HepG2 (cell line): Measurements from ENCODE around the gene METTL16. TPM values are rescaled to one million over a fixed set of nuclear protein-coding genes. Genes with fewer than 3 reads are reported as not detected.

Experiments used
- KDM1A ChIP-seq: IDR thresholded peaks from 2 replicates; pipeline ENCODE4 v1.6.1; 2016; ENCODE audit warnings: missing compliant biosample characterization
- KDM3A ChIP-seq: IDR thresholded peaks from 2 replicates; pipeline ENCODE4 v1.6.1; 2018; ENCODE audit warnings: low read depth, missing compliant biosample characterization
- KLF16 ChIP-seq, 2 experiments: sonication (generic) in 1 of 2; formaldehyde crosslinking in 1 of 2; IDR thresholded peaks; 2 replicates each; pipeline versions ENCODE4 v1.6.1 to v1.8.0; 2016 to 2023; ENCODE audit warnings: missing genetic modification reagents in 2 of 2, missing compliant biosample characterization in 1 of 2
- PATZ1 ChIP-seq: sonication (generic); formaldehyde crosslinking; IDR thresholded peaks from 2 replicates; pipeline ENCODE4 v1.4.0; 2020; ENCODE audit warnings: missing genetic modification reagents
- RBM39 ChIP-seq: fragments of 200-400 bp; formaldehyde crosslinking; IDR thresholded peaks from one replicate; pipeline ENCODE4 v1.6.1; 2018; ENCODE audit warnings: antibody characterized with exemption, mild to moderate bottlenecking, low read depth, low read length; ENCODE audit not compliant: poor library complexity, severe bottlenecking
- RXRB ChIP-seq: IDR thresholded peaks from 2 replicates; pipeline ENCODE4 v1.6.1; 2016; ENCODE audit warnings: borderline replicate concordance, missing genetic modification reagents, missing compliant biosample characterization
- SYNCRIP ChIP-seq: fragments of 200-400 bp; formaldehyde crosslinking; IDR thresholded peaks from 2 replicates; pipeline ENCODE4 v1.6.1; 2018; ENCODE audit warnings: mild to moderate bottlenecking, low read depth, low read length; ENCODE audit not compliant: insufficient read depth
- TCF7 ChIP-seq: sonication (generic); IDR thresholded peaks from 2 replicates; pipeline ENCODE4 v1.6.1; 2016; ENCODE audit warnings: antibody characterized with exemption, low read depth
- YY1 ChIP-seq: IDR thresholded peaks from 2 replicates; pipeline ENCODE4 v1.6.1; 2011; ENCODE audit warnings: low read length, low read depth, moderate library complexity, mild to moderate bottlenecking; ENCODE audit not compliant: insufficient read depth, insufficient replicate concordance
- ZBTB7A ChIP-seq: sonication (generic); formaldehyde crosslinking; IDR thresholded peaks from 2 replicates; pipeline ENCODE4 v1.8.0; 2022; ENCODE audit warnings: mild to moderate bottlenecking, missing genetic modification reagents
- ZNF124 ChIP-seq: sonication (generic); formaldehyde crosslinking; IDR thresholded peaks from 2 replicates; pipeline ENCODE4 v1.4.0; 2020; ENCODE audit warnings: missing genetic modification reagents
- ZNF253 ChIP-seq: sonication (generic); formaldehyde crosslinking; IDR thresholded peaks from 2 replicates; pipeline ENCODE4 v1.8.0; 2022; ENCODE audit warnings: mild to moderate bottlenecking, missing genetic modification reagents, borderline replicate concordance
- ZNF569 ChIP-seq: sonication (generic); formaldehyde crosslinking; IDR thresholded peaks from 2 replicates; pipeline ENCODE4 v1.5.0; 2020; ENCODE audit warnings: mild to moderate bottlenecking, missing genetic modification reagents, moderate library complexity, borderline replicate concordance
- ZNF607 ChIP-seq: sonication (generic); formaldehyde crosslinking; IDR thresholded peaks from 2 replicates; pipeline ENCODE4 v1.5.1; 2020; ENCODE audit warnings: missing genetic modification reagents, mild to moderate bottlenecking, borderline replicate concordance
- ZNF687 ChIP-seq: sonication (generic); formaldehyde crosslinking; IDR thresholded peaks from 2 replicates; pipeline ENCODE4 v1.5.1; 2020; ENCODE audit warnings: mild to moderate bottlenecking, missing genetic modification reagents, moderate library complexity
- ZNF691 ChIP-seq: sonication (generic); formaldehyde crosslinking; IDR thresholded peaks from 2 replicates; pipeline ENCODE4 v1.4.0; 2020; ENCODE audit warnings: missing genetic modification reagents, low read depth, mild to moderate bottlenecking, borderline replicate concordance
- ZNF800 ChIP-seq: sonication (generic); formaldehyde crosslinking; IDR thresholded peaks from 2 replicates; pipeline ENCODE4 v1.4.0; 2020; ENCODE audit warnings: missing genetic modification reagents
- polyA plus RNA-seq, 8 experiments: library from polyadenylated mRNA; depleted of rRNA in 3 of 8; stranded (reverse) in 7 of 8; unstranded in 1 of 8; fragments of >200 nt; fragmentation: Illumina TruSeq in 4 of 8; extraction: Trizol in 4 of 8; gene quantifications; 2 replicates each; pipeline versions ENCODE4 v1.2.1 to v1.2.3, GENCODE V29; 2011 to 2016; ENCODE audit warnings: low read depth in 4 of 8, missing spikeins in 1 of 8, mixed read lengths in 1 of 8; ENCODE audit not compliant: insufficient read depth in 1 of 8
- total RNA-seq, 5 experiments: library from RNA; depleted of rRNA; stranded (reverse); fragments of >200 nt; fragmentation: Illumina TruSeq; extraction: Trizol; gene quantifications; 2 replicates each; pipeline ENCODE4 v1.2.3, GENCODE V29; 2016; ENCODE audit warnings: low read depth in 1 of 5

The METTL16 gene
- total and polyA plus RNA-seq, 2 of the 13 experiments (the other 11 are each of a cell fraction or from before 2014, with no cell fraction given): 11.6 to 18.5 TPM

- TF ChIP-seq ZNF687 (CRISPR knock-in tag) (peak; percentile 89), ZNF607 (peak; percentile 69; the same call in 1 of the 2 replicates), KDM1A (CRISPR knock-in tag) (no peak), RBM39 (no peak), ZBTB7A (CRISPR knock-in tag) (no peak), ZNF253 (no peak), ZNF691 (CRISPR knock-in tag) (no peak), KLF16 (CRISPR knock-in tag; IDR thresholded peaks at IDR 0.05) (peak in 1 of 2 experiments; percentile 70; a peak in 2 of 4 replicates), ZNF124 (CRISPR knock-in tag) (no peak), ZNF800 (no peak), YY1 (peak; percentile 98), KDM3A (CRISPR knock-in tag) (no peak), RXRB (CRISPR knock-in tag) (no peak; the same call in 1 of the 2 replicates), TCF7 (peak; percentile 39; the same call in 1 of the 2 replicates), ZNF569 (CRISPR knock-in tag) (no peak), PATZ1 (CRISPR knock-in tag) (no peak), SYNCRIP (no peak)
Measured at GRCh38 chr17:2511462-2512369, at the start of gene METTL16 (continued).
